SK-N-SH treated with all-trans-retinoic acid at 6 μM for 48 hours (cell line): ENCODE results near the gene TAL2.

Experiments used
- ATAC-seq: fragments of 200-7000 bp; cut with Tn5 transposase; 3 replicates; pipeline ENCODE4 v1.9.1; 2020; ENCODE audit warnings: mild to moderate bottlenecking, moderate library complexity
- ARNTL ChIP-seq: fragments of 450-650 bp; formaldehyde crosslinking; IDR thresholded peaks from 2 replicates; pipeline ENCODE4 v1.5.0; 2020; ENCODE audit warnings: low read depth, mild to moderate bottlenecking, moderate library complexity, borderline replicate concordance
- BACH2 ChIP-seq: fragments of 250-450 bp; sonication (Bioruptor Pico); IDR thresholded peaks from 2 replicates; pipeline ENCODE4 v1.9.0; 2021; ENCODE audit warnings: mild to moderate bottlenecking, borderline replicate concordance
- CSDC2 ChIP-seq: fragments of 250-450 bp; sonication (Bioruptor Pico); IDR thresholded peaks from 2 replicates; pipeline ENCODE4 v1.5.0; 2020; ENCODE audit warnings: mild to moderate bottlenecking, moderate library complexity
- CSRNP3 ChIP-seq: fragments of 250-450 bp; sonication (Bioruptor Pico); IDR thresholded peaks from 2 replicates; pipeline ENCODE4 v1.5.1; 2021; ENCODE audit warnings: mild to moderate bottlenecking, moderate library complexity
- ESRRG ChIP-seq: fragments of 250-450 bp; sonication (Bioruptor Pico); IDR thresholded peaks from 2 replicates; pipeline ENCODE4 v1.6.1; 2021; ENCODE audit warnings: mild to moderate bottlenecking
- GLIS3 ChIP-seq: fragments of 250-450 bp; sonication (Bioruptor Pico); IDR thresholded peaks from 2 replicates; pipeline ENCODE4 v1.5.0; 2020; ENCODE audit warnings: mild to moderate bottlenecking, moderate library complexity
- ISL1 ChIP-seq: fragments of 250-450 bp; sonication (Bioruptor Pico); IDR thresholded peaks from 2 replicates; pipeline ENCODE4 v2.1.2; 2022; ENCODE audit warnings: mild to moderate bottlenecking, moderate library complexity
- OSR1 ChIP-seq: fragments of 250-450 bp; sonication (Bioruptor Pico); IDR thresholded peaks from 2 replicates; pipeline ENCODE4 v1.8.0; 2022; ENCODE audit warnings: moderate library complexity, mild to moderate bottlenecking, inconsistent platforms
- PATZ1 ChIP-seq: fragments of 250-450 bp; sonication (Bioruptor Pico); IDR thresholded peaks from 2 replicates; pipeline ENCODE4 v1.8.0; 2020; ENCODE audit warnings: mild to moderate bottlenecking, moderate library complexity, borderline replicate concordance
- PPARA ChIP-seq: fragments of 250-450 bp; sonication (Bioruptor Pico); IDR thresholded peaks from 2 replicates; pipeline ENCODE4 v1.5.0; 2020; ENCODE audit warnings: mild to moderate bottlenecking, borderline replicate concordance
- RARB ChIP-seq: fragments of 250-450 bp; sonication (Bioruptor Pico); IDR thresholded peaks from 2 replicates; pipeline ENCODE4 v1.8.0; 2021; ENCODE audit warnings: mild to moderate bottlenecking, moderate library complexity
- SNAI2 ChIP-seq: fragments of 250-450 bp; sonication (Bioruptor Pico); IDR thresholded peaks from 2 replicates; pipeline ENCODE4 v1.5.0; 2020; ENCODE audit warnings: mild to moderate bottlenecking, moderate library complexity
- TCF4 ChIP-seq: fragments of 250-450 bp; sonication (Bioruptor Pico); IDR thresholded peaks from 2 replicates; pipeline ENCODE4 v1.8.0; 2021; ENCODE audit warnings: mild to moderate bottlenecking, moderate library complexity, borderline replicate concordance
- TOX ChIP-seq: fragments of 250-450 bp; sonication (Bioruptor Pico); IDR thresholded peaks from 2 replicates; pipeline ENCODE4 v1.8.0; 2021; ENCODE audit warnings: mild to moderate bottlenecking, moderate library complexity, borderline replicate concordance
- TSHZ2 ChIP-seq: fragments of 250-450 bp; sonication (Bioruptor Pico); IDR thresholded peaks from 2 replicates; pipeline ENCODE4 v1.5.0; 2020; ENCODE audit warnings: mild to moderate bottlenecking, moderate library complexity
- ZC3H10 ChIP-seq: fragments of 250-450 bp; sonication (Bioruptor Pico); IDR thresholded peaks from 2 replicates; pipeline ENCODE4 v1.5.1; 2021; ENCODE audit warnings: mild to moderate bottlenecking, moderate library complexity
- ZFP3 ChIP-seq: fragments of 250-450 bp; sonication (Bioruptor Pico); IDR thresholded peaks from 2 replicates; pipeline ENCODE4 v1.5.0; 2020; ENCODE audit warnings: mild to moderate bottlenecking, moderate library complexity
- ZFP30 ChIP-seq: fragments of 450-650 bp; formaldehyde crosslinking; IDR thresholded peaks from 2 replicates; pipeline ENCODE4 v1.5.0; 2022; ENCODE audit warnings: mild to moderate bottlenecking, moderate library complexity
- ZNF565 ChIP-seq: fragments of 450-650 bp; formaldehyde crosslinking; conservative IDR thresholded peaks from 2 replicates; pipeline ENCODE4 v1.5.0; 2020; ENCODE audit warnings: low read depth, mild to moderate bottlenecking, moderate library complexity
- ZNF8 ChIP-seq: fragments of 450-650 bp; formaldehyde crosslinking; IDR thresholded peaks from 2 replicates; pipeline ENCODE4 v1.5.0; 2020; ENCODE audit warnings: mild to moderate bottlenecking, moderate library complexity
- TF ChIP-seq, protein P1 (sequence below): fragments of 250-450 bp; sonication (Bioruptor Pico); IDR thresholded peaks from 2 replicates; pipeline ENCODE4 v1.8.0; 2021; ENCODE audit warnings: low read depth, mild to moderate bottlenecking, moderate library complexity, borderline replicate concordance
- TF ChIP-seq, protein P2 (sequence below): fragments of 250-450 bp; sonication (Bioruptor Pico); IDR thresholded peaks from 2 replicates; pipeline ENCODE4 v1.5.1; 2020; ENCODE audit warnings: low read depth, mild to moderate bottlenecking, moderate library complexity

Gene TAL2

GRCh38 chr9:105661011-105661410 lies 1.2 kb upstream of the TAL2 start:
- TF ChIP-seq PATZ1 (CRISPR knock-in tag) (no peak), ARNTL (CRISPR knock-in tag) (no peak), GLIS3 (CRISPR knock-in tag) (no peak), TCF4 (CRISPR knock-in tag) (no peak), TSHZ2 (no peak), BACH2 (no peak), ESRRG (CRISPR knock-in tag) (no peak), OSR1 (CRISPR knock-in tag) (no peak), ZFP3 (CRISPR knock-in tag) (no peak), ZFP30 (CRISPR knock-in tag) (no peak), ZNF565 (no peak), CSRNP3 (CRISPR knock-in tag) (no peak), SNAI2 (CRISPR knock-in tag) (no peak), CSDC2 (CRISPR knock-in tag) (no peak), ZC3H10 (CRISPR knock-in tag) (no peak), TOX (CRISPR knock-in tag) (no peak)
- TF ChIP-seq, protein P1, sequence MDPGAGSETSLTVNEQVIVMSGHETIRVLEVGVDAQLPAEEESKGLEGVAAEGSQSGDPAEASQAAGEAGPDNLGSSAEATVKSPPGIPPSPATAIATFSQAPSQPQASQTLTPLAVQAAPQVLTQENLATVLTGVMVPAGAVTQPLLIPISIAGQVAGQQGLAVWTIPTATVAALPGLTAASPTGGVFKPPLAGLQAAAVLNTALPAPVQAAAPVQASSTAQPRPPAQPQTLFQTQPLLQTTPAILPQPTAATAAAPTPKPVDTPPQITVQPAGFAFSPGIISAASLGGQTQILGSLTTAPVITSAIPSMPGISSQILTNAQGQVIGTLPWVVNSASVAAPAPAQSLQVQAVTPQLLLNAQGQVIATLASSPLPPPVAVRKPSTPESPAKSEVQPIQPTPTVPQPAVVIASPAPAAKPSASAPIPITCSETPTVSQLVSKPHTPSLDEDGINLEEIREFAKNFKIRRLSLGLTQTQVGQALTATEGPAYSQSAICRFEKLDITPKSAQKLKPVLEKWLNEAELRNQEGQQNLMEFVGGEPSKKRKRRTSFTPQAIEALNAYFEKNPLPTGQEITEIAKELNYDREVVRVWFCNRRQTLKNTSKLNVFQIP: no peak
- TF ChIP-seq, protein P2, sequence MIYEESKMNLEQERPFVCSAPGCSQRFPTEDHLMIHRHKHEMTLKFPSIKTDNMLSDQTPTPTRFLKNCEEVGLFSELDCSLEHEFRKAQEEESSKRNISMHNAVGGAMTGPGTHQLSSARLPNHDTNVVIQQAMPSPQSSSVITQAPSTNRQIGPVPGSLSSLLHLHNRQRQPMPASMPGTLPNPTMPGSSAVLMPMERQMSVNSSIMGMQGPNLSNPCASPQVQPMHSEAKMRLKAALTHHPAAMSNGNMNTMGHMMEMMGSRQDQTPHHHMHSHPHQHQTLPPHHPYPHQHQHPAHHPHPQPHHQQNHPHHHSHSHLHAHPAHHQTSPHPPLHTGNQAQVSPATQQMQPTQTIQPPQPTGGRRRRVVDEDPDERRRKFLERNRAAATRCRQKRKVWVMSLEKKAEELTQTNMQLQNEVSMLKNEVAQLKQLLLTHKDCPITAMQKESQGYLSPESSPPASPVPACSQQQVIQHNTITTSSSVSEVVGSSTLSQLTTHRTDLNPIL (CRISPR knock-in tag): no peak
- TF ChIP-seq, all 23 proteins: peak for 0
- no peak for ATAC-seq

DNA sequence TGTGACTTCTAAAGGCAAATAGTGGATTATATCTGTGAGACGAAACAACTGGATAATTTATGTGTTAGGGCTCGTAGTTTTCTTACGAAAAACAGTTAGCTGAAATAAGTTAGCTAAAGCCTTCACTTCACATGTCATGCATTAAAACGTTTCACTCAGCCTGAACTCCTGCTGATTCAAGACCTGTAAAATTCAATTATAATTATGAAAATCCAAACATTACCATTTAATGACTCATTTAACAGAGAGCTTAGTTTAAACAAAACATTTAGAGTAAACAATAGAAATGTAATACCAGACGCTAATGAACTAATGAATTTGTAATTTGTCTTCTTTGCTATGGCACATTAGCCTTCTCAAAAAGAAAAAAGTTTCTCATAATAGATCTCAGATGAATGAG lies 1.7 kb downstream of the TAL2 start:
- ATAC-seq: no peak
- TF ChIP-seq GLIS3 (CRISPR knock-in tag) (no peak), RARB (CRISPR knock-in tag) (no peak), OSR1 (CRISPR knock-in tag) (no peak), ISL1 (CRISPR knock-in tag) (no peak), ZNF8 (CRISPR knock-in tag) (no peak), CSRNP3 (CRISPR knock-in tag) (no peak), PATZ1 (CRISPR knock-in tag) (no peak), PPARA (CRISPR knock-in tag) (no peak), ZFP3 (CRISPR knock-in tag) (no peak), SNAI2 (CRISPR knock-in tag) (no peak), ZC3H10 (CRISPR knock-in tag) (no peak), ESRRG (CRISPR knock-in tag) (no peak), TOX (CRISPR knock-in tag) (no peak), ARNTL (CRISPR knock-in tag) (no peak), TCF4 (CRISPR knock-in tag) (no peak), ZNF565 (no peak)
- TF ChIP-seq, protein P2 (CRISPR knock-in tag): no peak
- TF ChIP-seq, protein P1: no peak
